HG03571 (cell line): ENCODE results near the gene FAM20C.
"Not testable (repeated sequence)": the region's sequence is repeated elsewhere in the genome, so short reads cannot be mapped to it uniquely, and the experiment has no call there.

ENCODE experiments used
- ATAC-seq: cut with Tn5 transposase; IDR thresholded peaks from one replicate; pipeline ENCODE4 v1.9.1; 2021; ENCODE audit not compliant: unreplicated experiment

Gene FAM20C

GRCh38 chr7:240887-241421 lies 48.6 kb downstream of the FAM20C start:
- ATAC-seq, result no peak

- no peak for ATAC-seq
These were observed 49.1 kb downstream of the FAM20C start for GRCh38 chr7:241513-241912.

DNA sequence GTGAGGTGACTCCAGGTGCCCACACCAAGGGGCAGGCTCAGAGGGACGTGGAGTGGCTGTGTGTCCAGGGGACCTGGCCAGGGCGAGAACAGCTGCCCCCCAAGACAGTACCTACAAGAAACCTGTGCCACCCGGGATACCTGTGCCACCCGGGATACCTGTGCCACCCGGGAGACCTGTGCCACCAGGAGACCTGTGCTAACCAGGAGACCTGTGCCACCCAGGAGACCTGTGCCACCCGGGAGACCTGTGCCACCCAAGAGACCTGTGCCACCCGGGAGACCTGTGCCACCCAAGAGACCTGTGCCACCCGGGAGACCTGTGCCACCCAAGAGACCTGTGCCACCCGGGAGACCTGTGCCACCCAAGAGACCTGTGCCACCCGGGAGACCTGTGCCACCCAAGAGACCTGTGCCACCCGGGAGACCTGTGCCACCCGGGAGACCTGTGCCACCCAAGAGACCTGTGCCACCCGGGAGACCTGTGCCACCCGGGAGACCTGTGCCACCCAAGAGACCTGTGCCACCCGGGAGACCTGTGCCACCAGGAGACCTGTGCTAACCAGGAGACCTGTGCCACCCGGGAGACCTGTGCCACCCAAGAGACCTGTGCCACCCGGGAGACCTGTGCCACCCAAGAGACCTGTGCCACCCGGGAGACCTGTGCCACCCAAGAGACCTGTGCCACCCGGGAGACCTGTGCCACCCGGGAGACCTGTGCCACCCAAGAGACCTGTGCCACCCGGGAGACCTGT lies 50.6 kb downstream of the FAM20C start:
- not testable (repeated sequence) for ATAC-seq

DNA sequence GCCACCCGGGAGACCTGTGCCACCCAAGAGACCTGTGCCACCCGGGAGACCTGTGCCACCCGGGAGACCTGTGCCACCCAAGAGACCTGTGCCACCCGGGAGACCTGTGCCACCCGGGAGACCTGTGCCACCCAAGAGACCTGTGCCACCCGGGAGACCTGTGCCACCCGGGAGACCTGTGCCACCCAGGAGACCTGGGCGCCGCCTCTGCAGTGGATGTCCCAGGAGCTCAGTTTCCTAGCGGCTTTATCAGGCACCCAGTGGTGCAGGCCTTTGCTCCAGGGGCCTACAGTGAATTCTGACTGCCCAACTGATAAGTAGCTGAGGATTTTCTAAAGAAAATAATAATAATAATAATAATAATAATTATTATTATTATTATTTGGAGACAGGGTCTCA lies 51.2 kb downstream of the FAM20C start:
- ATAC-seq, result not testable (repeated sequence)

DNA sequence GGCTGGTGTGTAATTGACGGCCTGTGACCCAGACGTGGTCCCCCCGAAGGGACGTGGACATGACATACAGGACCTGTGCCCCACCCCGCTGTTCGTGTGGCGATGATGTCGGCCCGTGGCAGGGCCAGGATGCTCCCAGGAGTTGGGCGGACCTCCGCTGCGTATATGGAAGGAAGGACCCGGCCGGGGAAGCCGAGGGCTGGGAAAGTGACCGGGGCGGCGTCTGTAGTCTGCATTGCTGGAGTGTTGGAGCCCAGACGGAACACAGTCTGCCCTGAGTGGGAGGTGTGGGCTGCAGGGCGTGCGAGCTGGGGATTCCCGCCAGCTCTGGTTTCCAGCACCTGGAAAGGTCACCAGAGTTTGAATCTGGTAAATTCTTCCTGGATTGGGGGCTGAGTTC lies 52.6 kb downstream of the FAM20C start:
- no peak for ATAC-seq

GRCh38 chr7:245574-246295 lies 53.4 kb downstream of the FAM20C start:
- no peak for ATAC-seq

GRCh38 chr7:246451-246850 lies 54.1 kb downstream of the FAM20C start:
- no peak for ATAC-seq

DNA sequence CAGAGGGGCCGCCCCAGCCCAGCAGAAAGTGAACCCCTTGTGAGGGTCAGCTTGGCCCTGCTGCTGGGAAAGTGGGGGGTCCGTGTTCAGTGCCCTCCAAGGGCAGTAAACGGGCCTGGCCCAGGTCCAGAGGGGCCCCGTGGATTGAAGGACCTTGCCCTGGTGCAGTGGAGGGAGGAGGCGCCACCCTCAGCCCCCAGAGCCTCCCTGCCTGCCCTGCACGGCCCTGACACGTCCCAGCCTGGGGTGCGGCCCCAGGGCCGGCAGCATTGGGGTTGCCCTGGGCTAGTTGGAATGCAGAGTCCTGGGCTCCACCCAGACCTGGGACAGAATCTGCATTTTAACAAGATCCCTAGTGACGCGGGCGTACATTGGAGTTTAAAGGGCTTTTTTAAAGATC lies 54.8 kb downstream of the FAM20C start:
- no peak for ATAC-seq

- no peak for ATAC-seq
These were observed 55.3 kb downstream of the FAM20C start for GRCh38 chr7:247636-248035.

DNA sequence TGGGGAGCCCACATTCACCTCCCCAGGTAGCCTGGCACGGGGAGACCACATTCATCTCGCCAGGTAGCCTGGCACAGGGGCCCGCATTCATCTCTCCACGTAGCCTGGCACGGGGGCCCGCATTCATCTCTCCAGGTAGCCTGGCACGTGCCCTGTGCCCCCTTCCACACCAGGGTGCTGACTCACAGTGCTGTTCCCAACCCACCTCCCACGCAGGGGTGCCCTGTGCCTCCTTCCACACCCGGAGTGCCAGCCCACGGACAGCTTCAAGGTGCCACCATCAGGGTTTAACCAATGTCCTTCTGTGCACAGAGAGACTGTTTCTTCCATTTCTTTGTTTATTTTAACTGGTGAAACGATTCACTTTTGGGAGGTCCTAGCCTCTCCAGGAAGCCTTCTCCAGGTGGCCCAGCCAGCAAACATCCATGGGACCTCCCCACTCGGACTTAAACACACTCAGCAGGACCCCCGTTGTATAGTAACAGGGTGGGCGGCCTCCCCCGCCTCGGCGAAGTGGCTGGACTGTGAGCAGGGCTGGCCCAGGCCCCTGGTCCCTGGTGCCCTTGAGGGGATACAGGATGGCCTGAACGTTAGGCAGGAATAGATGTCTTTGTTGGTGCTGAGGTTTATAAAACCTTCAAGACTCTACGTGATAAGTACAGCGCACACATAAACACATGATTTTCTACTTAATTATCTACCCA lies 56.5 kb downstream of the FAM20C start:
- no peak for ATAC-seq

GRCh38 chr7:249989-250388 lies 57.6 kb downstream of the FAM20C start:
- ATAC-seq, result no peak

GRCh38 chr7:250523-250922 lies 58.2 kb downstream of the FAM20C start:
- ATAC-seq, result no peak

- ATAC-seq, result no peak
These were observed 58.6 kb downstream of the FAM20C start for GRCh38 chr7:251005-251404.

DNA sequence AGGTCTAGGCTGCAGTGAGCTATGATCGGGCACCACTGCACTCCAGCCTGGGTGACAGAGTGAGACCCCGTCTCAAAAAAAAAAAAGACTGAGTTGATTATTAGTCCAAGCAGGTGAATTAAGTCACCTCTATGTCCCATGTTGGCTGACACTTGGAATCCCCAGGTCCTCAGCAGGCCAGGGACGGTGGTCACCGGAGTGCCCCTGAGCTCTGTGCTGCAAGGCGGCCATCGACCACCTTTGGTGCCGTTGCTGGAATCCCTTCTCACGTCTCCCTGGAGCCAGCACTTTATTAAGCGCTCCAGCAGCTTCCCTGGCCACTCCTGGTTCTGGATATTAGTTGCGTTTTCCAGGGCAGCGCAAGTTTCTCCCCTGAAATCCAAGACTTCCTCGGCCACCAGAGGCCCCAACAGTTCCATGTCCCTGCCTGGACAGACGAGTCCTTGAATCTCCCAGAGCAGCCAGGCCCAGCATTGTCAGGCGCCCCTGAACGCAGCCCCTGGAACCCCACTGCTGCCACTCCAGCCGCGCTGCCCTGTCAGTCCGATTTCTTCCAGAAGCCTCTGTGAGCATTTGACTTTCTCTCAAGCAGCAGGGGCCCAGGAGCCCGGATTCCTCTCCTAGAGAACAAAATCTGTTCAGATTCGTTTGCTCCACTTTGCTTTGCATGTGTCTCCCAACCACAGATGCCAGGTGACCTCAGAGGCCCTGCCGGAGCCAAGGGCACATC lies 59.2 kb downstream of the FAM20C start:
- no peak for ATAC-seq

DNA sequence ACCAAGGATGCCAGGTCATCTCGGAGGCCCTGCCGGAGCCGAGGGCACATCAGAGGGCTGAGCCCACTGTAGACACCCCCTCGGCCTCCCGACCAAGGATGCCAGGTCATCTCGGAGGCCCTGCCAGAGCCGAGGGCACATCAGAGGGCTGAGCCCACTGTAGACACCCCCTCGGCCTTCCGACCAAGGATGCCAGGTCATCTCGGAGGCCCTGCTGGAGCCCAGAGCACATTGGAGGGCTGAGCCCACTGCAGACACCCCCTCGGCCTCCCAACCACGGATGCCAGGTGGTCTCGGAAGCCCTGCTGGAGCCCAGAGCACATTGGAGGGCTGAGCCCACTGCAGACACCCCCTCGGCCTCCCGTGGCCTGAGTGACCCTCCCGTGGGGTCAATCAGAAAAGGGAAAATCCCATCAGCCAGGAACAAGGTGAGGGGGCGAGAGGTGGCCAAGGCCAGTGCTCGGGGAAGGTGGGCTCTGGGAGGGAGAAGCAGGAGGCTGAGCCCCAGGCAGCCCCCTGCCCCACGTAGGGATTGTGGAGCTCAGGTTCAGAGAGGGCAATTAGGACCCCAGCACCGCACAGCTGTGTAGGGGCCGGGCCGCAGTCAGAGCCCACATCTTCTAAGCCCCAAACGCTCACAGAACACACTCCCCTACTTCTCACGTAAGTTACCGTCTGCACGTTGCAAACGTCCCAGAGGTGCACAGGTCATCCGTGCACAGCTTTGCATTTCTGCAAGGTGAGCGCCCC lies 60.0 kb downstream of the FAM20C start:
- ATAC-seq, result no peak

DNA sequence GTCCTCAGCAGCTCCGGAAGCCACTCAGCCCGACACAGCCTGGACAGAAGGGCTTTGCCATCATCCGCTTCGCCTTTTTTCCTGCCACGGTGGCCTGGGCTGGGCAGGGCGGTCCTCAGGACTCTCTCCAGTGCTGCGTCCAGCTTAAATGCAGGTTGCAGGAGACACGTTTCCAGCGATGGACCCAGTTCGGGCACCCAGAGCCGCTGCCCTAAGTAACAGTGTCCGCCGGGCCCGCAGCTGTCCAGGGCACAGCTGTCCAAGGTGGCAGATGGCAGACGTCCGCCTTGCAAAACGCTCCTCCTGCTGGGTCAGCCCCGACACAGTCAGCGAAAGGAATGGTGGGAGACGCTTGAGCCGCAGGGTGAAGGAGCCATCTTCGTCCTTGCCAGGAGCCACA lies 60.6 kb downstream of the FAM20C start:
- no peak for ATAC-seq

DNA sequence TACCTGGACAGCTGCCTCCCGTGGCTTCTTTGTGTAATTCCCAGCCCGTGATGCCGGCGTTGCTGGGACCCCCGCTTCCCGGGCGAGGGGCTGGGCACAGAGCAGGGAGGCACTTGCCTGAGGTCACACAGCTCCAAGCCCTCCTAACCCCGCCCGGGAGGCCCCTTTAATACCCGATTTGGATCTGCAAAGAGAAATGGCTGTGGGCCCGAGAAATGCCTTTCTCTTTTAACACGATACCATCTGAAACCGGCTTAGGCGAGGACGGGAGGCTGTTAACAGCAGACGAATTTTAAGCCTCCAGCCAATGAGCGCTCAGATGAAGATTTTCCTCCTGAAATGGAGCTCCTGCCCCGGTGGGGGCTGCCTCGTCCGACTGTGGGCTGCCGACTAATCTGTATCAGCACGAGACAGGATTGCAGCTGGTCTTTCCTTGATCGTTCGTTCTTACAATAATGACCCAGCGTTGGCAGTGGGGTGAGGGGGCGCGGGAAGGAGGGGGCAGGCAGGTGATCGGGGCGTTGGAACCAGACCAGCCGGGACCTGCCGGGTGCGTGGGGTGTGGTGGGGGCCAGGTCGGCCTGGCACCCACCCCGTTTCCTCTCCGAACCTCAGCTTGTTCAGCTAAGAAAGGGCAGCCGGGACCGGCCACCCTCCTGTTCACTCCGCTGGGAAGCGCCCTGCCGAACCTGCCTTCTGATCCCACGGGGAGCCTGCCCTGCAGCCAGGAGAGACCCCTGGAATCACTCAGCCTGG lies 61.4 kb downstream of the FAM20C start:
- ATAC-seq, result no peak

DNA sequence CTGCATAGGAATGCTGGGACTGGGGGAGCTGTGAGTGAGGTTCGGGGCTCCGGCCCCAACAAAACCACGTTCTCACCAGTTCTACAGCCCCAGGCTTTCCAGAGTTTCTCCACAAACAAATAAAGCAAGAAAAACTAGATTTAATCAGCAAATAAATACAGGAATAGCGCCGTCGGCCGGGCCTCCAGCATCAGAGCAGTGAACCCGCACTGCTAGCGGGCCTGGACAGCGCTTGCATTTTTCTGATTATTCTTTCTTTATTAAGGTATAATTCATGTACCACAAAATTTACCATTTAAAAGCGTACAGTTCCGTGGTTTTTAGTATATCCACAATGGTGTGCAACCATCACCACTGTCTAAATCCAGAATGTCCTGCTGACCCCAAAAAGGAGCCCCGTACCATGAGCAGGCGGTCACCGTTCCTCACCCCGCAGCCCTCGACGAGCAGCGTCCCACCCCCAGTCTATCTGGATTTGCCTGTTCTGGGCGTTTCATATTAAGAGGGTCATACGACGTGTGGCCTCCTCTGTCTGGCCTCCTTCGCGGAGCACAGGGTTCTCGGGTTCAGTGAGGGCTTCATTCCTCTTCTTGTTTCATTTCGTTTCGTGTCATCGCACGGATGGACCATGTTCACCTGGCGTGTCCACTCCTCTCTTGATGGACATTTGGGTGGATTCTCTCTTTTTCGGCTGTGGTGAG lies 62.1 kb downstream of the FAM20C start:
- no peak for ATAC-seq

- no peak for ATAC-seq
These were observed 62.7 kb downstream of the FAM20C start for GRCh38 chr7:255038-255435.
